Activated CD4-positive, alpha-beta memory T cell treated with anti-CD3 and anti-CD28 coated beads for 36 hours (primary cell): ENCODE results near the gene BIN2. TPM values are rescaled to one million over a fixed set of nuclear protein-coding genes. Genes with fewer than 3 reads are reported as not detected.

Experiments
- CTCF ChIA-PET: fragments of 350-600 bp; sonication (Branson Sonifier 250); formaldehyde crosslinking; loops from one replicate; lab custom pipeline; 2021; ENCODE audit warnings: antibody characterized with exemption, inconsistent platforms; lab: Charles Lee
- POLR2A ChIA-PET: fragments of 350-600 bp; sonication (Branson Sonifier 250); formaldehyde crosslinking; loops from one replicate; lab custom pipeline; 2021; ENCODE audit warnings: antibody characterized with exemption; lab: Charles Lee
- DNase-seq: peaks from one replicate; pipeline ENCODE4 v3.0.0-alpha.2; 2020
- H3K27ac Mint-ChIP-seq: one replicate; pipeline ENCODE4 v1.8.0; 2021; ENCODE audit warnings: mixed read lengths
- H3K27me3 Mint-ChIP-seq: one replicate; pipeline ENCODE4 v1.8.0; 2021; ENCODE audit warnings: mixed read lengths
- H3K36me3 Mint-ChIP-seq: one replicate; pipeline ENCODE4 v1.8.0; 2021; ENCODE audit warnings: mixed read lengths
- H3K4me1 Mint-ChIP-seq: one replicate; pipeline ENCODE4 v1.8.0; 2021; ENCODE audit warnings: low read depth, mixed read lengths
- H3K4me3 Mint-ChIP-seq: one replicate; pipeline ENCODE4 v1.8.0; 2021; ENCODE audit warnings: mild to moderate bottlenecking, mixed read lengths
- H3K9me3 Mint-ChIP-seq: one replicate; pipeline ENCODE4 v1.8.0; 2021; ENCODE audit warnings: mixed read lengths
- intact Hi-C: fragments of 100-400 bp; cut with micrococcal nuclease; formaldehyde crosslinking; loops from one replicate; pipeline ENCODE4 v1.15.1; 2023
- total RNA-seq, 2 experiments: library from RNA; stranded (reverse); gene quantifications; one replicate each; pipeline ENCODE4 v1.2.3, GENCODE V29; 2021

The BIN2 gene
- total RNA-seq, 2 experiments from 2014 or later: 59.1 to 64.6 TPM

DNA sequence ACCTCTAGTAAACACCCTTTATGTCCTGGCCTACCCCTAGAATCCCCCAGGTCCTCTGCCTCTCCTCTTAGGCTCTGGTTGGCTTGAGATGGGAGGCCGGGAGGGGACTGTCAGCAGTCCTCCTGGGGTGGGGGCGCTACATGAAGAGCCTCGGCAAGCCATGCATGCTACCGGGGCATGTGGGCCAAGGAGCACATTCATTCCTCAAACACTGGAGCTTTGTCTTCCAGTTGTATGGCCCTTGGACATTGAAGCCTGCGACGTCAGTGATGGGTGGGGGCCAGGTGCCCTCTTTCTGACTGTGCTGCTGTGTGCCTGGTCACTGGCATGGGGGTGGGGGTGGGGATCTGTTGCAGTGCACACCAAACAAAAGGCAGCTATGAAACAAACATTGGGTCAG is 38.3 kb upstream of the BIN2 start:
- Mint-ChIP-seq H3K27ac (no peak overlapping the region), H3K36me3 (peaks cover 1% of the 10 kb centered on the region), H3K4me1 (peaks cover 10% of the 10 kb centered on the region), H3K4me3 (no peak overlapping the region), H3K27me3 (no peaks in the 10 kb centered on the region), H3K9me3 (no peaks in the 10 kb centered on the region)
- intact Hi-C loops: no loop called here
- CTCF ChIA-PET: no interaction called here
- DNase-seq: no peak
- POLR2A ChIA-PET: no interaction called here

DNA sequence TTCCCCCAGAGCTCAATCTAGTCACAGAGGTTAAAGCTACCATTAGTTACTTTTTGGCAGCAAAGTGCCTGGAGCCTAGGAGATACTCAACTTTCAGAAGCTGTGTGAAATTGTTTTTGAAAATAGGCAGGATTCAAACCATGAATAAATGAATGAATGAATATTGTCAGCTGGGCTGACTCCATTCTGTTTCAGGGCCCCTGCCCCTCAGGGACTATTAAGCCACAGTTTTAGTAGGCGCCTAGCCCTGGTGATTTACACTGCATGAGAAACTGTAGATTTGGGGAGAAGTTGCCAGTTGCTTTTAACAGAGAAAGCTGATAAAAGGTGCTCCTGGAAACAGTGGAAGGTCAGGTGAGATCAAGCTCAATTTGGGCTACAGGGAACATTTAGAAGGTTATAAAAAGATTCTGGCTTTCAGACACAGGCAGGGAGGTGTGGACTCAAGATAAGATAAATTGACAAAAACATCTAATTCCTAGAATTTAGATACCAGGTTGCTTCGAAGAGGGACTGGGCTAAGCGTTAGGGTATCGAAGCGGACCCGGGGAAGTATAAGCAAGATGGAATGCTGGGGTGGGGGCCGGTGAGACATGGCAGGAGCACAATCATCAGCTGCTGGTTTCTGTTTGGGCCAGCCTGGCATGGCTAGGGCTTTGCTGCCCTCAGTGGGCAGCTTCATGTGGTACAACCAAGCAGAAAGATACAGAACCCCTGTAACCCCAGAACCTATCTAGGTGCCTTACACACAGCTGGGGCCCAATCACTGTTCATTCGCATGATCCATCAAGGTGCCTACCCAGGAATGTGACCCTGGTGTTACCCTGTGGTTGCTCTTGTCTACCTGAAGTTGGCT is 37.4 kb upstream of the BIN2 start:
- H3K4me3 Mint-ChIP-seq: no peak overlapping the region
- no peaks in the 10 kb centered on the region for H3K27me3 Mint-ChIP-seq
- peaks cover 1% of the 10 kb centered on the region for H3K36me3 Mint-ChIP-seq
- intact Hi-C loops: no loop called here
- ChIA-PET CTCF (no interaction called here), POLR2A (no interaction called here)
- no peak for DNase-seq
- peaks cover 13% of the 10 kb centered on the region for H3K4me1 Mint-ChIP-seq
- no peak overlapping the region for H3K27ac Mint-ChIP-seq
- no peaks in the 10 kb centered on the region for H3K9me3 Mint-ChIP-seq

DNA sequence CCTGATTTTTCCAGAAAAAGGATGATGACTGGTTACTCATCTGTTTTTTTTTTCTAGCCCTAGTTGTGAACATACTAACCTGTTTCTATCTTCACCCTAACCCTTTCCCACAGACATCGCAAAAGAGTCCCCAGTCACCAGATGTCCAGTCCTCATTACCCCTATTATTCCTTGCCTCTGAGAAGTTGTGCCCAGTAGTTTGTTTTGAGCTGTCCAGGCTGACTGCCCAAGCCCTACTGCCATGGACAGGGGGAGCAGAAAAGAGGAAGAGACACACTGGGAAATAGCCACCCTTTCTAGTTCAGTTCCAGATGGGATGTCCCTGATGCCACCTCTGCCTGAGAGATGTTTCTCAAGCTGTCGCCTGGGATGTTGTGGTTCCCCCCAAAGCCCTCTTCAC is 36.3 kb upstream of the BIN2 start:
- H3K4me1 Mint-ChIP-seq: peaks cover 12% of the 10 kb centered on the region
- DNase-seq: no peak
- POLR2A ChIA-PET: no interaction called here
- CTCF ChIA-PET: interaction anchor here (1.2 kb wide), 1 partner anchor 19 kb away, joined by 3 read pairs; no protein-coding TSS in a partner anchor
- no peaks in the 10 kb centered on the region for H3K9me3 Mint-ChIP-seq
- H3K27me3 Mint-ChIP-seq: no peaks in the 10 kb centered on the region
- intact Hi-C loops: no loop called here
- no peak overlapping the region for H3K4me3 Mint-ChIP-seq
- peaks cover 1% of the 10 kb centered on the region for H3K36me3 Mint-ChIP-seq
- H3K27ac Mint-ChIP-seq: no peak overlapping the region

DNA sequence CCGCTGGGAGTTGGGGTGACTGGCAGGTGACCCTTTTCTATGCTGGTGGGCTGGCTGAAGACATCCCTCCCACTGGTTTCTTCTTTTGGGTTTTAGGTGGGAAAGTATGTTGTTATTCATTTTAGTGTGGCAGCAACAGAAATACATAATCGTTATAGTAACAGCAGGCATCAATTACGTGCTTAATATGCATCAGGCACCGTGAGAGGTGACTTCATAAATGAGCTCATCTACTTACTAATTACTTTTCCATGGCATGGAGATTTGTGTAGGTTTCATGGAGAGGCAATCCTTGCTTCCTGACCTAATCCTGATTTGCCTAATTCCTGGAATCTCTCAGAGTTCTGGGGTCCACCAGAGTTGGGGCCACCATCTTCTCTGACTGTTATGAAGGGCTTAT is 35.9 kb upstream of the BIN2 start:
- DNase-seq: no peak
- intact Hi-C loops: no loop called here
- H3K36me3 Mint-ChIP-seq: peaks cover 3% of the 10 kb centered on the region
- H3K27ac Mint-ChIP-seq: no peak overlapping the region
- CTCF ChIA-PET: interaction anchor here (1.2 kb wide), 1 partner anchor 19 kb away, joined by 3 read pairs; no protein-coding TSS in a partner anchor
- peaks cover 12% of the 10 kb centered on the region for H3K4me1 Mint-ChIP-seq
- POLR2A ChIA-PET: no interaction called here
- H3K27me3 Mint-ChIP-seq: no peaks in the 10 kb centered on the region
- no peak overlapping the region for H3K4me3 Mint-ChIP-seq
- H3K9me3 Mint-ChIP-seq: no peaks in the 10 kb centered on the region

DNA sequence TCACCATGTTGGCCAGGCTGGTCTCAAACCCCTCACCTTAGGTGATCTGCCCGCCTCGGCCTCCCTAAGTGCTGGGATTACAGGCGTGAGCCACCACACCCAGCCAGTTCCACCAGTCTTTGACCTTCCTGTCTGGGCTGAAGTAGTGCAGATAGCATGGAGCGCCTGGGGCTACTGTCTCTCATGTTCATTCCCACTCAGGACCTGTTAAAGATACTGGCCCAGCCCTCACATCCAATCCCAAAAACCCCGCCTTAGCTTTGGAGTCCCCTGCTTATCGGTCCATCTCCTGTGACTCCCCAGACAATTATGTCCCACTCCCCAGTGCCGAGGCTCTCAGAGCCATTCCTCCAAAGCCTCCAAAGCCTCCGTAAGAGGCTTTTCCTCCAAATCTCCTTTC is 34.5 kb upstream of the BIN2 start:
- intact Hi-C loops: no loop called here
- no peak for DNase-seq
- Mint-ChIP-seq H3K4me1 (peaks cover 12% of the 10 kb centered on the region), H3K27ac (peak overlapping the region; percentile 15), H3K4me3 (no peak overlapping the region), H3K36me3 (peaks cover 3% of the 10 kb centered on the region), H3K27me3 (no peaks in the 10 kb centered on the region), H3K9me3 (no peaks in the 10 kb centered on the region)
- ChIA-PET POLR2A (no interaction called here), CTCF (interaction anchor here (1.0 kb wide), 1 partner anchor 174 kb away, joined by 3 read pairs; no protein-coding TSS in a partner anchor)

DNA sequence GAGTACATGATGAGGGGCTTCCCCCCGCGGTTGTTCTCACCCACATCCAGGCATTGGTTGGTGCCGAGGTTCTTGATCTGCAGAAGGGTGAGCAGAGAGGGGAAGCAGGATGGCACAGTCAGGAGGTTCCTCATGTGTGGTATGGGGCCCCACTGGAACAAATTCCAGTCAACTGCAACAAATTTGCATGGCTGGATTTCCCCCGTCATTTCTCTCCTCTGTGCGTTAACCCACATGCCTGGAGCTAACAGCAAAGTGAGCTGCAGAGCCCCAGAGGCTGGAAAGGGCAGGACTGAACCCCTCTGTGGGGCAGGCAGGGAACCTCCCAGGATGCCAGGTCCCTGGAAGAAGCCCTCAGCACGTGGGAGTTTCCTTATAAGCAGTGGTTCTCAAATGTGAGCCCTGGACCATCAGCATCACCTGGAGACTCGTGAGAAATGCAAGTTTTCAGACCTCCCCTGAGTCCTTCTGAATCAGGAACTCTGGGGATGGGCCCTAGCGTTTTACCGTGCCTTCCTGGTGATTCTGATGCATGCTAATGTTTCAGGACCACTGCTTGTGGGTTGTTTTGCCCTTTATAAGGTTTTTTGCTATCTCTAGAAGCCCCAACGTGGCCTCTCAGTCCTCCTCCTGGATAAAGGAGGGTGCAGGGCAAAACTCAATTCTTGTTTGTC is 33.5 kb upstream of the BIN2 start:
- intact Hi-C loops: no loop called here
- DNase-seq: peak; percentile 64
- Mint-ChIP-seq H3K9me3 (no peaks in the 10 kb centered on the region), H3K27ac (no peak overlapping the region), H3K36me3 (peaks cover 3% of the 10 kb centered on the region), H3K27me3 (no peaks in the 10 kb centered on the region), H3K4me3 (no peak overlapping the region), H3K4me1 (peaks cover 12% of the 10 kb centered on the region)
- CTCF ChIA-PET: no interaction called here
- POLR2A ChIA-PET: no interaction called here

DNA sequence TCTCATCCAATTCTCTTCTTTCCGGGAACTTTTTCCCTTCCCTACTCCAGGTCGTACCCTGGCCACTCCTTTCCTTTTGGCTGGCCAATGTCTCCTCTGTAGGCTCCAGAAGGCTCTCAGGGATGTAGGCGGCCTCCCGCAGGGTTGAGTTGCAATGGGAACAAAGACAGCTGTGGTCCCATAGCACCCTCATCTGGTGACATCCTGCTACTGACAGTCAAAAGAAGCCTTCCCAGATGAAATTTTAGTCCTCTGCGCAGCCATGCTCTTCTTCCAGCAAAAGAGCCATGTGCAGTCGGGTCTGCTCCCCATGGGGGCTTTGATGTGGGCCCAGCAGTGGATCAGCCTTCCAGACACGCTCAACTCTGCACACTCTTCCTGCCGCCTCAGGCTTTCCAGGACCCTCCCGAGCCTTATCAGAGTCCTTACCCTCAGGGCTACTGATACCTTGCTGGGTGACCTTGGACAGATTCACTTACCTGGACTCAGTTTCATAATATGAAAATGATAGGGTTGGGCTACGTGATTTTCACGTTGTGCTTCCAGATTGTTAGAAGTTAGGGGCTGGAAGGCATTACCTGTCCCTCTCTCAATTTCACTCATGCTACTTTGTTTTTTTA is 28.0 kb upstream of the BIN2 start:
- H3K4me3 Mint-ChIP-seq: no peak overlapping the region
- intact Hi-C loops: no loop called here
- peaks cover 1% of the 10 kb centered on the region for H3K36me3 Mint-ChIP-seq
- H3K4me1 Mint-ChIP-seq: peaks cover 3% of the 10 kb centered on the region
- H3K27me3 Mint-ChIP-seq: no peaks in the 10 kb centered on the region
- ChIA-PET CTCF (interaction anchor here (0.6 to 4.8 kb wide), 10 partner anchors 11 to 525 kb away, joined by 3 to 45 read pairs (median 4); no protein-coding TSS in a partner anchor), POLR2A (interaction anchor here (0.6 kb wide), 1 partner anchor 103 kb away, joined by 4 read pairs; no protein-coding TSS in a partner anchor)
- H3K27ac Mint-ChIP-seq: no peak overlapping the region
- peak; percentile 63 for DNase-seq
- no peaks in the 10 kb centered on the region for H3K9me3 Mint-ChIP-seq

DNA sequence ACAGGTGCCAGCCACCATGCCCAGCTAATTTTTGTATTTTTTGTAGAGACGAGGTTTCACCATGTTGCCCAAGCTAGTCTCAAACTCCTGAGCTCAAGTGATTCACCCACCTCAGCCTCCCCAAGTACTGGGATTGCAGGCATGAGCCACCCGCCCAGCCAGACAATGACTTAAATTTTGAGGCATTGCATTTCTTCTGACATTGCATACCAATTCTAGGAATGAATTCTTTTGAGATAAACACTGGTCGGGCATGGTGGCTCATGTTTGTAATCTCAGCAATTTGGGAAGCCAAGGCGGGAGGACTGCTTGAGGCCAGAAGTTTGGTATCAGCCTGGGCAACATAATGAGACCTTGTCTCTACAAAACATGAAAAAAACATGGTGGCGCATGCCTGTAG is 25.1 kb upstream of the BIN2 start:
- H3K4me3 Mint-ChIP-seq: no peak overlapping the region
- intact Hi-C loops: loop anchor here (10.0 kb wide), 1 partner anchor 584 kb away; the partner anchor contains the start of gene ATF1
- no peaks in the 10 kb centered on the region for H3K36me3 Mint-ChIP-seq
- H3K27me3 Mint-ChIP-seq: no peaks in the 10 kb centered on the region
- POLR2A ChIA-PET: no interaction called here
- no peaks in the 10 kb centered on the region for H3K9me3 Mint-ChIP-seq
- H3K4me1 Mint-ChIP-seq: no peaks in the 10 kb centered on the region
- no peak for DNase-seq
- H3K27ac Mint-ChIP-seq: no peak overlapping the region
- CTCF ChIA-PET: interaction anchor here (1.6 to 4.8 kb wide), 2 partner anchors 8 to 87 kb away, joined by 12 to 45 read pairs; no protein-coding TSS in a partner anchor

DNA sequence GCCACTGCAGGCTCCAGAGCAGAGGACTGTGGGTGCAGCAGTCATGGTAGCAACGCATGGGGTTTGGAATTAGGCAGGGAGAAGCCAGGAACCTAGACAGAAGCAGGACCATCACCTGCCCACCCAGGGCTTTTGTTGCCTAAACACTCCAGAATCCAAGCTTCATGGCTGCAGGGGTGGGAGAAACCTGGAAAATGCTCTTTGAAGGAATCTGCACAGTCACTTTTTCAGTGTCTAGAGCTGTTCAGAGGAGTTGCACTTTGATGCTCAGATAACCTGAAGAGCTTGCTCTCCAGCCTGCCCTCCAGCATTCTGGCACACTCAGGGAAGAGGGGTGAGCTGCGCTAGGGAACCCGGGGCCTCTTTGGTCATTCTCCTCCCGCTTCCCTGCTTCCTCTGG is 24.1 kb upstream of the BIN2 start:
- H3K36me3 Mint-ChIP-seq: no peaks in the 10 kb centered on the region
- no peak overlapping the region for H3K4me3 Mint-ChIP-seq
- POLR2A ChIA-PET: no interaction called here
- intact Hi-C loops: loop anchor here (10.0 kb wide), 1 partner anchor 583 kb away; the partner anchor contains the start of gene ATF1
- no peaks in the 10 kb centered on the region for H3K9me3 Mint-ChIP-seq
- CTCF ChIA-PET: no interaction called here
- H3K4me1 Mint-ChIP-seq: peaks cover 2% of the 10 kb centered on the region
- no peak for DNase-seq
- peak overlapping the region; percentile 38 for H3K27ac Mint-ChIP-seq
- no peaks in the 10 kb centered on the region for H3K27me3 Mint-ChIP-seq

DNA sequence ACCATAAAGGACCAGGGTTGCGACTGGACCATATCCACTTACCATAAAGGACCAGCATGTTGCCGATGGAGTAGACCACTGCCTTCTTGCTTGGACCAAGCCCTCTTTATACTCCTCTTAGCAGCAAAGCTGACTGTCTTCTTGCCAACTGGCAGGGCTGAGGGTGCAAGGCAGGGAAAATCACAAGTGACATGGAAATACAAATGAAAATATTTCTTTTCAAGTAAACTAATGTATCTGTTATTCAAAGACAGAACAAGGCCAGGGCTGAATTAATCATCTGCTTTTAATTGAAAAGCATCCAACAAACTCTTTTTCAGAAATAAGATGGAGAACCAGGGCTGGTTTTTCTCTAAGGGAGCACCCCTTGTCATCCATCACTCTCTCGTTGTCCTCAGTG is 22.6 kb upstream of the BIN2 start, which contains the start of gene CELA1:
CELA1 (minus strand) TSS at position 99 of the 400 bp plus-strand sequence; CDS start at position 58, 41 bp downstream.
- peaks cover 12% of the 10 kb centered on the region for H3K4me1 Mint-ChIP-seq
- no peaks in the 10 kb centered on the region for H3K9me3 Mint-ChIP-seq
- POLR2A ChIA-PET: no interaction called here
- intact Hi-C loops: loop anchor here (10.0 kb wide), 1 partner anchor 582 kb away; the partner anchor contains the start of gene ATF1
- CTCF ChIA-PET: no interaction called here
- H3K27ac Mint-ChIP-seq: no peak within 1 kb of the TSS
- DNase-seq: no peak
- H3K27me3 Mint-ChIP-seq: no peaks in the 10 kb centered on the region
- no peaks in the 10 kb centered on the region for H3K36me3 Mint-ChIP-seq
- H3K4me3 Mint-ChIP-seq: no peak within 1 kb of the TSS

DNA sequence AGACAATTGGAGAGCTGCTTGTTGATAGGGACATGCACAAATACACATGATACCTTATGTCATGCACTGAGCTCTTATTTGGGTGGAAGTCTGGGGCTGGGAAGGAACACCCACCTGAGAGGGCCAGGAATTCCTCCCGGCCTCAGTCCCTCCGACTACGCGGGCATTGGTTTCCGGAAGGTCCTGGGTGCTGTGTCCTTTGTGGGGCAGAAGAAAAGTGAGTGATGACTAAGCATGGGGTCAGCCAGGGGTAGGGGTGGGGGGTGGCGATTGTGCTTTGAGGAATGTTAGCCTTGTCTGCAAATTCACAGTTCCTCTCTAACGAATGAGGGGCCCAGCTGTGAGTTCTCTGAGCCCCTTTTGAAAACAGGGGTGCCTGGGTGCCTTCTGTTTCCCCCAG is 21.7 kb upstream of the BIN2 start:
- POLR2A ChIA-PET: no interaction called here

More for the DNA sequence above, 21.7 kb upstream of the BIN2 start:
- Mint-ChIP-seq H3K4me1 (peaks cover 19% of the 10 kb centered on the region), H3K4me3 (no peak overlapping the region), H3K27me3 (no peaks in the 10 kb centered on the region), H3K36me3 (no peaks in the 10 kb centered on the region), H3K9me3 (no peaks in the 10 kb centered on the region), H3K27ac (no peak overlapping the region)
- intact Hi-C loops: loop anchor here (10.0 kb wide), 1 partner anchor 581 kb away; the partner anchor contains the start of gene ATF1
- CTCF ChIA-PET: no interaction called here
- DNase-seq: no peak
